ENCODE measurements around the gene ATP8B2.
"Not testable (repeated sequence)": the region's sequence is repeated elsewhere in the genome, so short reads cannot be mapped to it uniquely, and the experiment has no call there.

ATP8B2 gene

GRCh38 chr1:154324669-154325582, at the start of gene ATP8B2:
ATP8B2 (plus strand) TSS chr1:154325525; CDS start chr1:154328142, 2,617 bp downstream.
- peak; percentile 60 to 68 (median 65) for DNase-seq

GRCh38 chr1:154276797-154277196, 48.5 kb upstream of the ATP8B2 start:
- peak in 1 of 4 experiments; percentile 7 for DNase-seq

- not testable (repeated sequence) for DNase-seq
These were observed 37.7 kb upstream of the ATP8B2 start for GRCh38 chr1:154287591-154287990.

GRCh38 chr1:154288661-154289060, 36.7 kb upstream of the ATP8B2 start:
- DNase-seq, result no peak

- no peak for DNase-seq
These were observed 34.4 kb upstream of the ATP8B2 start for GRCh38 chr1:154290921-154291320.

- DNase-seq, result no peak
These were observed 29.7 kb upstream of the ATP8B2 start for GRCh38 chr1:154295408-154296235.

GRCh38 chr1:154301582-154301981, 23.7 kb upstream of the ATP8B2 start:
- DNase-seq, result no peak

- DNase-seq, result no peak
These were observed 20.5 kb upstream of the ATP8B2 start for GRCh38 chr1:154304664-154305337.

GRCh38 chr1:154306151-154306550, 19.2 kb upstream of the ATP8B2 start:
- no peak for DNase-seq

- DNase-seq, result not testable (repeated sequence)
These were observed 17.6 kb upstream of the ATP8B2 start for GRCh38 chr1:154307670-154308270.

- DNase-seq, result not testable (repeated sequence)
These were observed 16.2 kb upstream of the ATP8B2 start for GRCh38 chr1:154309136-154309535.

GRCh38 chr1:154312229-154313065, 12.9 kb upstream of the ATP8B2 start:
- not testable (repeated sequence) for DNase-seq

- DNase-seq, result no peak
These were observed 12.3 kb upstream of the ATP8B2 start for GRCh38 chr1:154313066-154313356.

GRCh38 chr1:154314226-154314625, 11.1 kb upstream of the ATP8B2 start:
- not testable (repeated sequence) for DNase-seq

- no peak for DNase-seq
These were observed 8.6 kb upstream of the ATP8B2 start for GRCh38 chr1:154316704-154317103.

- DNase-seq, result no peak
These were observed 6.9 kb upstream of the ATP8B2 start for GRCh38 chr1:154318386-154318785.

GRCh38 chr1:154320882-154321608, 4.3 kb upstream of the ATP8B2 start, which contains the start of gene AQP10:
AQP10 (plus strand) TSS chr1:154321093; CDS start chr1:154321156, 63 bp downstream.
- no peak for DNase-seq

- not testable (repeated sequence) for DNase-seq
These were observed 3.8 kb upstream of the ATP8B2 start for GRCh38 chr1:154321609-154321934.

- no peak for DNase-seq
These were observed 1.8 kb upstream of the ATP8B2 start for GRCh38 chr1:154323493-154323892.

- DNase-seq, result no peak
These were observed 1.1 kb upstream of the ATP8B2 start for GRCh38 chr1:154324241-154324640.
